ENCODE measurements around the gene SLC8A3.

The SLC8A3 gene

GRCh38 chr14:70073924-70074566 lies 114.7 kb downstream of the SLC8A3 start:
- H3K4me1 ChIP-seq (ENCODE audit: control insufficient read depth in 1 of 2, insufficient read depth in 2 of 2, low read length in 2 of 2): no peaks in the 10 kb centered on the region
- H2AFZ ChIP-seq (ENCODE audit: insufficient read depth, low read length, poor library complexity): no peak overlapping the region
- no peak overlapping the region for H2BK5ac ChIP-seq (ENCODE audit: low read depth, low read length, poor library complexity)
- no peaks in the 10 kb centered on the region for H3K36me3 ChIP-seq (ENCODE audit: control insufficient read depth in 1 of 2, insufficient read depth in 2 of 2, low read length in 2 of 2)
- no peak overlapping the region for H2BK12ac ChIP-seq (ENCODE audit: low read length)
- DNase-seq: peak; percentile 66 to 90
- no peaks in the 10 kb centered on the region for H3K9me3 ChIP-seq (ENCODE audit: insufficient read depth, low read depth, low read length)
- H3K27ac ChIP-seq (ENCODE audit: low read depth, low read length): no peak overlapping the region
- H4K12ac ChIP-seq (ENCODE audit: low read depth, low read length): no peak overlapping the region
- no peaks in the 10 kb centered on the region for H3K27me3 ChIP-seq (ENCODE audit: insufficient read depth, low read length)
- H3K14ac ChIP-seq (ENCODE audit: low read length): no peak overlapping the region
- H3K23ac ChIP-seq (ENCODE audit: low read length): no peak overlapping the region
- no peak overlapping the region for H4K8ac ChIP-seq (ENCODE audit: low read depth, low read length)
- H4K91ac ChIP-seq (ENCODE audit: low read depth, low read length): no peak overlapping the region
- no peak overlapping the region for H3K9ac ChIP-seq (ENCODE audit: low read length)
- no peak overlapping the region for H3K18ac ChIP-seq (ENCODE audit: low read length)
- no peak overlapping the region for H3K4me3 ChIP-seq (ENCODE audit: low read depth, low read length)
- no peak overlapping the region for H2BK120ac ChIP-seq (ENCODE audit: insufficient read depth, low read length, poor library complexity)
- H3K4ac ChIP-seq (ENCODE audit: low read depth, low read length): no peak overlapping the region
- no peak overlapping the region for H3K4me2 ChIP-seq (ENCODE audit: low read length)
- no peaks in the 10 kb centered on the region for H3K79me1 ChIP-seq (ENCODE audit: low read length)
- H3K79me2 ChIP-seq (ENCODE audit: control insufficient read depth, insufficient read depth, low read length, poor library complexity): no peaks in the 10 kb centered on the region
- no CpG with 5 or more reads among the region's 3 CpGs for WGBS (ENCODE audit: extremely low coverage, insufficient coverage, insufficient read length)
- no peak overlapping the region for H2AK5ac ChIP-seq (ENCODE audit: low read length)

- H3K18ac ChIP-seq (ENCODE audit: low read length): no peak overlapping the region
- H4K91ac ChIP-seq (ENCODE audit: low read depth, low read length): no peak overlapping the region
- H2BK120ac ChIP-seq (ENCODE audit: insufficient read depth, low read length, poor library complexity): no peak overlapping the region
- no peaks in the 10 kb centered on the region for H3K9me3 ChIP-seq (ENCODE audit: insufficient read depth, low read depth, low read length)
- H4K12ac ChIP-seq (ENCODE audit: low read depth, low read length): no peak overlapping the region
- H2AK5ac ChIP-seq (ENCODE audit: low read length): no peak overlapping the region
- no peaks in the 10 kb centered on the region for H3K79me2 ChIP-seq (ENCODE audit: control insufficient read depth, insufficient read depth, low read length, poor library complexity)
- WGBS (ENCODE audit: extremely low coverage, insufficient coverage, insufficient read length): no CpG with 5 or more reads among the region's 5 CpGs
- H3K4me2 ChIP-seq (ENCODE audit: low read length): no peak overlapping the region
- H2BK5ac ChIP-seq (ENCODE audit: low read depth, low read length, poor library complexity): no peak overlapping the region
- H2BK12ac ChIP-seq (ENCODE audit: low read length): no peak overlapping the region
- DNase-seq: peak; percentile 56 to 81
- no peaks in the 10 kb centered on the region for H3K36me3 ChIP-seq (ENCODE audit: control insufficient read depth in 1 of 2, insufficient read depth in 2 of 2, low read length in 2 of 2)
- no peak overlapping the region for H3K23ac ChIP-seq (ENCODE audit: low read length)
- no peak overlapping the region for H3K9ac ChIP-seq (ENCODE audit: low read length)
- no peak overlapping the region for H4K8ac ChIP-seq (ENCODE audit: low read depth, low read length)
- no peak overlapping the region for H3K4ac ChIP-seq (ENCODE audit: low read depth, low read length)
- H3K27me3 ChIP-seq (ENCODE audit: insufficient read depth, low read length): no peaks in the 10 kb centered on the region
- H3K27ac ChIP-seq (ENCODE audit: low read depth, low read length): no peak overlapping the region
- no peaks in the 10 kb centered on the region for H3K79me1 ChIP-seq (ENCODE audit: low read length)
- H3K4me1 ChIP-seq (ENCODE audit: control insufficient read depth in 1 of 2, insufficient read depth in 2 of 2, low read length in 2 of 2): no peaks in the 10 kb centered on the region
- H3K14ac ChIP-seq (ENCODE audit: low read length): no peak overlapping the region
- H3K4me3 ChIP-seq (ENCODE audit: low read depth, low read length): no peak overlapping the region
- H2AFZ ChIP-seq (ENCODE audit: insufficient read depth, low read length, poor library complexity): no peak overlapping the region
These were observed 119.6 kb downstream of the SLC8A3 start for GRCh38 chr14:70069186-70069585.

- Histone ChIP-seq H4K12ac (ENCODE audit: low read depth, low read length) (no peak overlapping the region), H2AFZ (ENCODE audit: insufficient read depth, low read length, poor library complexity) (no peak overlapping the region), H3K4me3 (ENCODE audit: low read depth, low read length) (no peak overlapping the region), H4K91ac (ENCODE audit: low read depth, low read length) (no peak overlapping the region), H3K9ac (ENCODE audit: low read length) (no peak overlapping the region), H2BK12ac (ENCODE audit: low read length) (no peak overlapping the region), H2BK120ac (ENCODE audit: insufficient read depth, low read length, poor library complexity) (no peak overlapping the region), H3K79me1 (ENCODE audit: low read length) (no peaks in the 10 kb centered on the region), H3K36me3 (ENCODE audit: control insufficient read depth in 1 of 2, insufficient read depth in 2 of 2, low read length in 2 of 2) (no peaks in the 10 kb centered on the region), H2AK5ac (ENCODE audit: low read length) (no peak overlapping the region), H4K8ac (ENCODE audit: low read depth, low read length) (no peak overlapping the region), H3K18ac (ENCODE audit: low read length) (no peak overlapping the region), H3K4ac (ENCODE audit: low read depth, low read length) (no peak overlapping the region), H3K23ac (ENCODE audit: low read length) (no peak overlapping the region), H3K9me3 (ENCODE audit: insufficient read depth, low read depth, low read length) (no peaks in the 10 kb centered on the region), H3K14ac (ENCODE audit: low read length) (no peak overlapping the region), H3K4me1 (ENCODE audit: control insufficient read depth in 1 of 2, insufficient read depth in 2 of 2, low read length in 2 of 2) (no peaks in the 10 kb centered on the region), H2BK5ac (ENCODE audit: low read depth, low read length, poor library complexity) (no peak overlapping the region), H3K27me3 (ENCODE audit: insufficient read depth, low read length) (no peaks in the 10 kb centered on the region), H3K27ac (ENCODE audit: low read depth, low read length) (no peak overlapping the region), H3K79me2 (ENCODE audit: control insufficient read depth, insufficient read depth, low read length, poor library complexity) (no peaks in the 10 kb centered on the region), H3K4me2 (ENCODE audit: low read length) (no peak overlapping the region)
- DNase-seq: no peak
- WGBS (ENCODE audit: extremely low coverage, insufficient coverage, insufficient read length): no CpG with 5 or more reads among the region's 5 CpGs
These were observed 120.9 kb downstream of the SLC8A3 start for GRCh38 chr14:70067810-70068209.

- DNase-seq: peak; percentile 53 to 87
- Histone ChIP-seq H4K8ac (ENCODE audit: low read depth, low read length) (no peak overlapping the region), H3K27me3 (ENCODE audit: insufficient read depth, low read length) (no peaks in the 10 kb centered on the region), H2AFZ (ENCODE audit: insufficient read depth, low read length, poor library complexity) (no peak overlapping the region), H4K12ac (ENCODE audit: low read depth, low read length) (no peak overlapping the region), H2BK12ac (ENCODE audit: low read length) (no peak overlapping the region), H3K23ac (ENCODE audit: low read length) (no peak overlapping the region), H3K27ac (ENCODE audit: low read depth, low read length) (no peak overlapping the region), H3K14ac (ENCODE audit: low read length) (no peak overlapping the region), H3K18ac (ENCODE audit: low read length) (no peak overlapping the region), H3K4me2 (ENCODE audit: low read length) (no peak overlapping the region), H2BK120ac (ENCODE audit: insufficient read depth, low read length, poor library complexity) (no peak overlapping the region), H3K4ac (ENCODE audit: low read depth, low read length) (no peak overlapping the region), H3K4me1 (ENCODE audit: control insufficient read depth in 1 of 2, insufficient read depth in 2 of 2, low read length in 2 of 2) (peaks cover 0 to 2% of the 10 kb centered on the region in 2 experiments), H3K9me3 (ENCODE audit: insufficient read depth, low read depth, low read length) (no peaks in the 10 kb centered on the region), H4K91ac (ENCODE audit: low read depth, low read length) (no peak overlapping the region), H3K9ac (ENCODE audit: low read length) (no peak overlapping the region), H3K4me3 (ENCODE audit: low read depth, low read length) (no peak overlapping the region), H2AK5ac (ENCODE audit: low read length) (no peak overlapping the region), H3K79me1 (ENCODE audit: low read length) (no peaks in the 10 kb centered on the region), H3K79me2 (ENCODE audit: control insufficient read depth, insufficient read depth, low read length, poor library complexity) (no peaks in the 10 kb centered on the region), H3K36me3 (ENCODE audit: control insufficient read depth in 1 of 2, insufficient read depth in 2 of 2, low read length in 2 of 2) (no peaks in the 10 kb centered on the region), H2BK5ac (ENCODE audit: low read depth, low read length, poor library complexity) (no peak overlapping the region)
- no CpG with 5 or more reads among the region's 11 CpGs for WGBS (ENCODE audit: extremely low coverage, insufficient coverage, insufficient read length)
These were observed 124.5 kb downstream of the SLC8A3 start for GRCh38 chr14:70064136-70064865.
